HG02678 (cell line): Measurements from ENCODE around the gene MYO10.
"Not testable (repeated sequence)": the region's sequence is repeated elsewhere in the genome, so short reads cannot be mapped to it uniquely, and the experiment has no call there.

Source experiments
- ATAC-seq: cut with Tn5 transposase; IDR thresholded peaks from one replicate; pipeline ENCODE4 v1.9.1; 2021; ENCODE audit warnings: mild to moderate bottlenecking, moderate library complexity; ENCODE audit not compliant: unreplicated experiment

Gene MYO10

GRCh38 chr5:16756692-16757091 is 179.4 kb downstream of the MYO10 start:
- no peak for ATAC-seq

- no peak for ATAC-seq
Observed at GRCh38 chr5:16755641-16756040, 180.4 kb downstream of the MYO10 start.

GRCh38 chr5:16754601-16755000 is 181.5 kb downstream of the MYO10 start:
- no peak for ATAC-seq

GRCh38 chr5:16754086-16754485 is 182.0 kb downstream of the MYO10 start:
- no peak for ATAC-seq

- ATAC-seq = no peak
Observed at GRCh38 chr5:16750445-16750844, 185.6 kb downstream of the MYO10 start.

GRCh38 chr5:16749626-16750025 is 186.5 kb downstream of the MYO10 start:
- ATAC-seq = no peak

GRCh38 chr5:16744164-16744880 is 191.8 kb downstream of the MYO10 start:
- ATAC-seq = no peak

- no peak for ATAC-seq
Observed at GRCh38 chr5:16742938-16743337, 193.2 kb downstream of the MYO10 start.

- no peak for ATAC-seq
Observed at GRCh38 chr5:16740811-16741392, 195.2 kb downstream of the MYO10 start.

- no peak for ATAC-seq
Observed at GRCh38 chr5:16740066-16740810, 195.8 kb downstream of the MYO10 start.

- not testable (repeated sequence) for ATAC-seq
Observed at GRCh38 chr5:16738393-16738792, 197.7 kb downstream of the MYO10 start.

- no peak for ATAC-seq
Observed at GRCh38 chr5:16737620-16738364, 198.3 kb downstream of the MYO10 start.

- ATAC-seq = no peak
Observed at GRCh38 chr5:16737209-16737608, 198.9 kb downstream of the MYO10 start.

- ATAC-seq = no peak
Observed at GRCh38 chr5:16736158-16736995, 199.7 kb downstream of the MYO10 start.

GRCh38 chr5:16735101-16736060 is 200.7 kb downstream of the MYO10 start:
- no peak for ATAC-seq

GRCh38 chr5:16733331-16734006 is 202.6 kb downstream of the MYO10 start:
- ATAC-seq = no peak

GRCh38 chr5:16732356-16732755 is 203.7 kb downstream of the MYO10 start:
- no peak for ATAC-seq

GRCh38 chr5:16727755-16728325 is 208.2 kb downstream of the MYO10 start:
- ATAC-seq = no peak
